Measurements from ENCODE around the gene ZNF789.

- no peak for TF ChIP-seq CTCF (IDR thresholded peaks at IDR 0.05)
- no peak for TF ChIP-seq POLR2A (IDR thresholded peaks at IDR 0.05)
Measured at GRCh38 chr7:99457050-99457649, 15.5 kb upstream of the ZNF789 start.

Data from adrenal gland (tissue), 5 donors.